Measurements from ENCODE around the gene PATZ1.

Gene PATZ1

DNA sequence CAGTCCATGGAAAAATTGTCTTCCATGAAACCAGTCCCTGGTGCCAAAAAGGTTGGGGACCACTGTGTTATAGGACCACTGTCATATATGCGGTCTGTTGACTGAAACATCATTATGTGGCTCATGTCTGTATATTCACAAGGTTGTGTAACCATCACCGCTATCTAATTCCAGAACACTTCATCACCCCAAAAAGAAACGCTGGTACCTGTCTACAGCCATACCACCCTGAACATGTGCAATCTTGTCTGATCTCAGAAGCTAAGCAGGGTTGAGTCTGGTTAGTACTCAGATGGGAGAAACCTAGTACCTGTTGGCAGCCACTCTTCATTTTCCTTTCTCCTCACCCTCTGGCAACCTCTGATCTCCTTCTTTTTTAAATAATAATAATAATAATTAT, 41.0 kb downstream of the PATZ1 start:
- CTCF ChIA-PET: interaction anchor here (1.0 to 2.3 kb wide), 2 partner anchors 8 to 13 kb away, joined by 3 to 8 read pairs; partner anchors contain the start of gene PIK3IP1

DNA sequence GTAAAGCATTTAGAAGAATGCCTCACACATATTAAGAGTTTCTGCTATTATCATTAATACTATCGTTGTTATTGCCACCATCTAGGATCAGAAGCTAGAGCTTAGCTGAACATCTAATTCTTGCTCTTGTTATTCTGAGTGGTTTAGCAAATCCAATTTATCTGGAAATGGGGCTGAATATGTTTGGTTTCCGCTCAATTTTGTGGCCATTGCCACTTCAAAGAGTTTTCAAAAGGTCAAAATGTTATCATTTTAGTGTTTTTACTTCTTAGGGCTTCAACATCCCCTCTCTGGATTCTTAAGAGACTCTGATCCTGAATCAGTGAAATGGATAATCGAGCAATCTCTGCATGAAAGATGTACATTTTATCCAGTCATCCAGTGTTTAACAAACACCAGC, 43.6 kb downstream of the PATZ1 start:
- POLR2A ChIA-PET: no interaction called here
- no peak for TF ChIP-seq CTCF (IDR thresholded peaks at IDR 0.05; ENCODE audit: control extremely low read depth, extremely low read depth, low read depth, missing control alignments)
- CTCF ChIA-PET: interaction anchor here (1.2 to 7.7 kb wide), 3 partner anchors 11 to 29 kb away, joined by 5 to 84 read pairs (median 17); partner anchors contain the start of gene PIK3IP1
- no peak for DNase-seq (ENCODE audit: extremely low spot score)

More for the DNA sequence above, 41.0 kb downstream of the PATZ1 start:
- DNase-seq (ENCODE audit: extremely low spot score): no peak
- no peak for TF ChIP-seq CTCF (IDR thresholded peaks at IDR 0.05; ENCODE audit: control extremely low read depth, extremely low read depth, low read depth, missing control alignments)
- POLR2A ChIA-PET: no interaction called here

DNA sequence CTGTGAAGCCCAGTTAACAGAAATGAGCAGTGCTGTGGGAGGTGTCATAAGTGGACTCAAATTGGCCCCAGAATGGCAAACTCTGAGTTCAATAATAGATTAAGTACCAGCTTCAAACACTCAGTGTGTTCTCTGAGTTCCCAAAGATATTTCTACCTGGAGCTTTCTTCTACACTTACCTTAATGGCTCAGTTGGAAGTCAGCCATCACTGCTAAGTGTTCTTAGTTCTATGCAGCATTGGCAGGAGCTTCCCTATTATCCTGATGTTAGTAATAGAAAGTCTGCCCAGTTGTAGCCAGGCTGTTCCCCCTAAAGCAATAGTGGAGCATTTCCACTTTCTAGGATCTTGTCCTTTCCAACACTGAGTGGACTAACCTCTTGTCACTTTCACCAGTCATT, 44.1 kb downstream of the PATZ1 start:
- ChIA-PET CTCF (interaction anchor here (1.0 to 7.7 kb wide), 3 partner anchors 10 to 29 kb away, joined by 4 to 84 read pairs (median 17); partner anchors contain the start of gene PIK3IP1), POLR2A (no interaction called here)
- no peak for TF ChIP-seq CTCF (IDR thresholded peaks at IDR 0.05; ENCODE audit: control extremely low read depth, extremely low read depth, low read depth, missing control alignments)
- DNase-seq (ENCODE audit: extremely low spot score): no peak

- no peak for DNase-seq (ENCODE audit: extremely low spot score)
- CTCF ChIA-PET: interaction anchor here (1.3 to 7.7 kb wide), 4 partner anchors 9 to 27 kb away, joined by 3 to 84 read pairs (median 14); partner anchors contain the start of gene PIK3IP1
- no peak for TF ChIP-seq CTCF (IDR thresholded peaks at IDR 0.05; ENCODE audit: control extremely low read depth, extremely low read depth, low read depth, missing control alignments)
- POLR2A ChIA-PET: interaction anchor here (1.7 kb wide), 1 partner anchor 11 kb away, joined by 3 read pairs; no protein-coding TSS in a partner anchor
Measured at GRCh38 chr22:31300896-31301295, 45.2 kb downstream of the PATZ1 start.

DNA sequence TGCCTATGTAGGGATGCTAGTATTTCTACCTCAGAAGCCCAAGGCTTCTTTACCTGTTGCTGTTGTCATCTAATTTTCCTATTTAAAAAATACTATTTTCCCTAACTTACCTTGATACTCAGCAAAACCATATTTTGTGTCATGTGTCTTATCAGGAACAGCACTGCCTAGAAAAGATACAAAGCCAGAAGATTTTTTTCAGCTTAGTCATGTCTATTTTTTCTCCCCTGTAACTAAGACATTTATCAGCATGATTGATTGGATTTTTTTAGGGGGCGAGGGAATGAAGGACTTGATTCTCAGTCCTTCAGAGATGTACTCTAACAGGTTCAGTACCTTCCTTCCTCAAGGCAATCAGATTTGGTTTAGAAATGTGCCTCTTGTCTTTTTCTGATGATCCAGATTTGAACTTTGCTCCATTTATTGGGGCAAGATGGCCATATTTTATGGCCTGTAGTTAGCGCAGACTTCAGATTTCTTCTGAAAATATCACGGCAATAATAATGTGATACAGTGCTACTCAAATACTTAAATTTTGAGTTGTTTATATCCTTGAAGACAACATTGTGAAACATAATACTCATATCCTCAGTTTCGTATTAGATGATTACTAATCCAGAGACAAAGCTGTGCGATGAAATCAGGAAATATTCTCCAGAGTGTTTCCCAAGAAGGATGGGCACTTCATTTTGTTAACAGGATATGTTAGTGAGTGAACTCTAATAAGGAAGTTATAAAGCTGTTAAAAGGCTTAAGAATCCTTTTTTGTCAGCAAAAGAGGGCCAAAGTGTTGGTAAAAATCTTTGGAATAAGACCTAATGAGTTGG, 50.1 kb downstream of the PATZ1 start:
- no peak for DNase-seq (ENCODE audit: extremely low spot score)
- ChIA-PET POLR2A (no interaction called here), CTCF (interaction anchor here (0.8 to 7.7 kb wide), 5 partner anchors 11 to 188 kb away, joined by 3 to 84 read pairs (median 4); partner anchors contain the start of gene LIMK2)
- TF ChIP-seq CTCF (IDR thresholded peaks at IDR 0.05; ENCODE audit: control extremely low read depth, extremely low read depth, low read depth, missing control alignments): no peak

DNA sequence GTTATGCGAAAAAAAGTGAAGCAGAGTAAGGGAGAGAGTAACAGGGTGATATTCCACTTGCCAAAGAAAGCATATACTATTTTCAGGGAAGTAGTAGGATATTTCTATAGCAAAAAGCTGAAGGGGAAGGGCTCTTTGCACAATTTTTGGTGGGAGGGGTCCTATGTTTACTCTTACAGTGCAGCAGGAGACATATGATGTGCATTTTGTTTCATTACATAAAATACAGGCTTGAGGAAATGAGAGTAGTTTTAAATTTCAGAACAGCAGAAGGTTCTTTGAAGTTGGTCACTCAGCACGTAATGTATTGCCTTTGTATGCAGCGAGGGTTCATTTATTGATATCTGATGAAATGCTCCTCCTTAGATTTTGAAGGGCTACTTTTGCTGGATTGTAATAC, 50.8 kb downstream of the PATZ1 start:
- ChIA-PET CTCF (interaction anchor here (1.7 to 7.3 kb wide), 2 partner anchors 17 to 83 kb away, joined by 4 to 66 read pairs; partner anchors contain the start of gene LIMK2), POLR2A (no interaction called here)
- DNase-seq (ENCODE audit: extremely low spot score): no peak
- TF ChIP-seq CTCF (IDR thresholded peaks at IDR 0.05; ENCODE audit: control extremely low read depth, extremely low read depth, low read depth, missing control alignments): no peak

Data from GM10248 (cell line).